ENCODE results near the gene PROZ.
"Not testable (repeated sequence)": the region's sequence is repeated elsewhere in the genome, so short reads cannot be mapped to it uniquely, and the experiment has no call there.

Gene PROZ, protein sequence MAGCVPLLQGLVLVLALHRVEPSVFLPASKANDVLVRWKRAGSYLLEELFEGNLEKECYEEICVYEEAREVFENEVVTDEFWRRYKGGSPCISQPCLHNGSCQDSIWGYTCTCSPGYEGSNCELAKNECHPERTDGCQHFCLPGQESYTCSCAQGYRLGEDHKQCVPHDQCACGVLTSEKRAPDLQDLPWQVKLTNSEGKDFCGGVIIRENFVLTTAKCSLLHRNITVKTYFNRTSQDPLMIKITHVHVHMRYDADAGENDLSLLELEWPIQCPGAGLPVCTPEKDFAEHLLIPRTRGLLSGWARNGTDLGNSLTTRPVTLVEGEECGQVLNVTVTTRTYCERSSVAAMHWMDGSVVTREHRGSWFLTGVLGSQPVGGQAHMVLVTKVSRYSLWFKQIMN

DNA sequence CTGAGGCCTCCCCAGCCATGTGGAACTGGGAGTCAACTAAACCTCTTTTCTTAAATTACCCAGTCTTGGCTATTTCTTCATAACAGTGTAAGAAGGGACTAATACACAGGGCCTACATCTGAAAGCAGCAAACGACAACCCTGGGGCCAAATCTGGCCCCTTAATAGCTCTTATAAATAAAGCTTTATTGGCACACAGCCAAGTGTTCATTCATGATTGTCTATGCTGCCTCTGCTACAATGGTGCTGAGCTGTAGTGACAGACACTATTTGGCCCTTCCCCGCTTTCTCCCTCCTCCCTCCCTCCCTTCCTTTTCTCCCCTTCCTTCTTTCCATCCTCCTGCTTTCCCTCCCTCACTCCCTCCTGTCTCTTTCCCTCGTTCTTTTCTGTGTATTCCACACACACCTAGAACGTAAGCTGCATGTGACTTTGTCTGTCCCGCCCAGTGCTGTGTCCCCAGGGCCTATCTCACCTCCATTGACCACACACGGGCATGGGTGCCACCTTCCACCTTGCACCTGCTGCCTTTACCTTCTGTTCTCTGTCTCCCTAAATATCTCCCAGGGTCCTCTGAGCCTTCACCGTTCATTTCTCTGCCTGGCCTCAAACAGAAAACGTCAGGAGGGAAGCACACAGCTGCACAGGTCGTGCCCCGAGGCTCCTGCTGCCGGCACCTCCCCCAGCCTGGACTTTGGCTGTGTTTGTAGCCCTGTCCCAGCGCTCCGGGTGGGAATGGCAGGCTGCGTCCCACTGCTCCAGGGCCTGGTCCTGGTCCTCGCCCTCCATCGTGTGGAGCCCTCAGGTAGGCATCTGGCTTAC lies at the start of gene PROZ:
Gene PROZ, plus strand, starts transcription at position 720 of the 819 bp plus-strand sequence. Its CDS starts 13 bp downstream, at position 733.
- DNase-seq (ENCODE audit: low read depth, low spot score): no peak
- no peak within 1 kb of the TSS for H3K4me3 ChIP-seq (ENCODE audit: low read depth, low read length)
- in situ Hi-C loops (cut with HindIII; ENCODE audit: low sequenced_read_pairs): no loop called here
- TF ChIP-seq, protein P1, sequence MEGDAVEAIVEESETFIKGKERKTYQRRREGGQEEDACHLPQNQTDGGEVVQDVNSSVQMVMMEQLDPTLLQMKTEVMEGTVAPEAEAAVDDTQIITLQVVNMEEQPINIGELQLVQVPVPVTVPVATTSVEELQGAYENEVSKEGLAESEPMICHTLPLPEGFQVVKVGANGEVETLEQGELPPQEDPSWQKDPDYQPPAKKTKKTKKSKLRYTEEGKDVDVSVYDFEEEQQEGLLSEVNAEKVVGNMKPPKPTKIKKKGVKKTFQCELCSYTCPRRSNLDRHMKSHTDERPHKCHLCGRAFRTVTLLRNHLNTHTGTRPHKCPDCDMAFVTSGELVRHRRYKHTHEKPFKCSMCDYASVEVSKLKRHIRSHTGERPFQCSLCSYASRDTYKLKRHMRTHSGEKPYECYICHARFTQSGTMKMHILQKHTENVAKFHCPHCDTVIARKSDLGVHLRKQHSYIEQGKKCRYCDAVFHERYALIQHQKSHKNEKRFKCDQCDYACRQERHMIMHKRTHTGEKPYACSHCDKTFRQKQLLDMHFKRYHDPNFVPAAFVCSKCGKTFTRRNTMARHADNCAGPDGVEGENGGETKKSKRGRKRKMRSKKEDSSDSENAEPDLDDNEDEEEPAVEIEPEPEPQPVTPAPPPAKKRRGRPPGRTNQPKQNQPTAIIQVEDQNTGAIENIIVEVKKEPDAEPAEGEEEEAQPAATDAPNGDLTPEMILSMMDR (IDR thresholded peaks at IDR 0.05; ENCODE audit: low read depth, low read length): no peak

DNA sequence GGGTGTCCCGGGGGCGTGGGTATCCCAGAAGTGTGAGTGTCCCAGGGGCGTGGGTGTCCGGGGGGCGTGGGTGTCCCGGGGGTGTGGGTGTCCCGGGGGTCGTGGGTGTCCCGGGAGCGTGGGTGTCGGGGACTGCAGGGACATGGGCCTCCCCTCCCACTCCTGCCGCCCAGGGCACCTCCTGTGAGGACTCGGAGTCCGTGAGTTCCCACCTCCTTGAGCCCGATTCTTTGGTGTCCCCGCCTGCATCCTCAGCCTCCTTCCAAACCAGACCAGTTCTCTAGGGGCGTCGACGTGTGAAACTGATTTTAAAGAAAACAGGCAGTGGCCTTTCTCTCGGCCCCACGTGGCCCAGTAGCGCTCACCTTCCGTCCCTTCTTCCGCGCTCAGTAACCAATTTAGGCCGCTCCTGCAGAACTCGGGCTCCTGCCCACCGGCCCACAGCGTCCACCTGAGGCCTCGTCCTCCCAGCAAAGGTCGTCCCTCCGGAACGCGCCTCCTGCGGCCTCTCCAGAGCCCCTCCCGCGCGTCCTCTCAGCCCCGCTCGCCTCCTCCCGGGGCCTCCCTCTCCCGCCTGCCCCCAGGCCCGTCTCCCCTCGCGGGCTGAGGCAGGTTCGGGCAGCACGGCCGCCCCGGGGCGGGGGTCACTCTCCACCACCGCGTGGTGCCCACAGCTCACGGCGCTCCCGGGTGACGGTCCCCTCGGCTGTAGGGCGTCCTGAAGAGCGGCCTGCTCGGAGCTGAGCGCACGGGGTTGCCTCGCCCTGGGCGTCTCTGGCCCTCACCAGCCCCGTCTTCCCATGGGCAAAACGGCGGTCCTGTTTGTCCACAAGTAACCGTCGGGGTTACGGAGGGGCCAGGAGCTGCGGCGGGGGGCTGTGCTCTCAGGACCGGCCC lies 49.0 kb upstream of the PROZ start:
- TF ChIP-seq, protein P1 (IDR thresholded peaks at IDR 0.05; ENCODE audit: low read depth, low read length): no peak
- in situ Hi-C loops (cut with HindIII; ENCODE audit: low sequenced_read_pairs): no loop called here
- no peak for DNase-seq (ENCODE audit: low read depth, low spot score)
- no peak overlapping the region for H3K4me3 ChIP-seq (ENCODE audit: low read depth, low read length)

DNA sequence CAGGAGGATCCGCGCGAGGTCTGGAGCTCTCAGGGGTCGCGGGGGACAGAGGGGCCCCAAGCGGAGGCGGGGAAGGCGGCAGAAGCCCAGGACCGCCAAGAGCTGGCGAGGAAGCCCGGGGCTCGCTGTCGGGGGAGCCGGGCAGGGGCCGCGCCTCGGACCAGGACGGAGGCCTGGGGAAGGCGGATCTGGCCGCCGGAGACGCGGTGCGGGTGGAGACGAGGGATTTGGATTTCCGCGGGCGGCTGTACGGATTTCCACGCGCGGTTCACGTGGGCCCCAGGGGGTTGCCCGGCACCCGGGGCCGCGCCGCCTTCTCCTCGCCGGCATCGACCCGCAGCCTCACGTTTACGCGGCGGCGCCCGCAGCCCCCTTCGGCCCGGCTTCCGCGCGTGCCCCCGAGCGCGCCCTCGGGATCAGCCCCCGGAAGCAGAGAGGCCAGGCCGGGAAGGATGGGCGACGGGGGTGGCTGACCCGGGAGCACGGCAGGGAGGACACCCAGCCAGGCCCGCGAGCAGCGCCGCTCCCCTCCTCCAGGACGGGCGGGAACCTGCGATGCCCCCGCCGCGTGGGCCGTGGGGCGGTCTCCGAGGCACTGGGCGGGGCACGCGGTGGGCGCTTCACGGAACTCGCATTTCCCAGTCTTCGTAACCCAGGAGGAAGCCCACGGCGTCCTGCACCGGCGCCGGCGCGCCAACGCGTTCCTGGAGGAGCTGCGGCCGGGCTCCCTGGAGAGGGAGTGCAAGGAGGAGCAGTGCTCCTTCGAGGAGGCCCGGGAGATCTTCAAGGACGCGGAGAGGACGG lies 48.2 kb upstream of the PROZ start:
- DNase-seq (ENCODE audit: low read depth, low spot score): no peak
- TF ChIP-seq, protein P1 (IDR thresholded peaks at IDR 0.05; ENCODE audit: low read depth, low read length): no peak
- in situ Hi-C loops (cut with HindIII; ENCODE audit: low sequenced_read_pairs): no loop called here
- no peak overlapping the region for H3K4me3 ChIP-seq (ENCODE audit: low read depth, low read length)

DNA sequence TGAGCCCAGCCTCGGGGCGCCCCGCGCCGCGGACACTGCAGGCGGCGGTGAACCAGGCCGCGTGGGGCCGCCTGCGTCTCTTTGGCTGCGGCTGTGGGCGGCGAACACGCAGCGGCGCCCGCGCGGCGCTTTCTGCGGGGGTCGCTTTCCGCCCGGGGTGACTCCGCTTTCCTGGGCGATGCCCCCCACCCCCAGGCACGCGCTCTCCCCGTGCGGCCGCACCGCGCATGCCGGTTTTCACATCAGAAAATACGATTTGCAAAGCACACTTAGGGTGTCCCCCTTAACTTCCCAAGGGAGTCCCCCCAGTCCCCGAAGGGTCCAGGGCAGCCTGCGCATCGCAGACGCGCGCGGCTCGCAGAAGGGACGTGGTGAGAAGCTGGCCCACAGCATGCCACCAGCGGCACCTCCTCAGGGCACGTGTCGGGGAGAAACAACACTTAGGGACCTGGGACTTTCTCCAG lies 47.6 kb upstream of the PROZ start:
- no peak overlapping the region for H3K4me3 ChIP-seq (ENCODE audit: low read depth, low read length)
- no peak for DNase-seq (ENCODE audit: low read depth, low spot score)
- TF ChIP-seq, protein P1 (IDR thresholded peaks at IDR 0.05; ENCODE audit: low read depth, low read length): no peak

DNA sequence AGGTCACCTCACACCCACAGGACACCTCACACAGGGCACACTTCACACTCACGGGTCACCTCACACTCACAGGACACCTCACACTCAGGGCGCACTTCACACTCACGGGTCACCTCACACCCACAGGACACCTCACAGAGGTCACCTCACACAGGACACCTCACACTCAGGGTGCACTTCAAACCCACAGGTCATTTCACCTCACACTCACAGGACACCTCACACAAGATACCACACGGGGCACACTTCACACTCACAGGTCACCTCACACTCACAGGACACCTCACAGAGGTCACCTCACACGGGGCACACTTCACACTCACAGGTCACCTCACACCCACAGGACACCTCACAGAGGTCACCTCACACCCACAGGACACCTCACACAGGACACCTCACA lies 46.6 kb upstream of the PROZ start:
- in situ Hi-C loops (cut with HindIII; ENCODE audit: low sequenced_read_pairs); H3K4me3 ChIP-seq (ENCODE audit: low read depth, low read length); DNase-seq (ENCODE audit: low read depth, low spot score): not testable (repeated sequence)

More for the DNA sequence above, 47.6 kb upstream of the PROZ start:
- in situ Hi-C loops (cut with HindIII; ENCODE audit: low sequenced_read_pairs): no loop called here

DNA sequence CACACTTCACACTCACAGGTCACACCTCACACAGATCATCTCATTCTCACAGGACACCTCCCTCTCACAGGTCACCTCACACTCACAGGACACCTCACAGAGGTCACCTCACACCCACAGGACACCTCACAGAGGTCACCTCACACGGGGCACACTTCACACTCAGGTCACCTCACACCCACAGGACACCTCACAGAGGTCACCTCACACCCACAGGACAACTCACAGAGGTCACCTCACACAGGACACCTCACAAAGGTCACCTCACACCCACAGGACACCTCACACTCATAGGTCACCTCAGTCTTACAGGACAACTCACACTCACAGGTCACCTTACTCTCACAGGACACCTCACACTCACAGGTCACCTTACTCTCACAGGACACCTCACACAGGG lies 46.0 kb upstream of the PROZ start:
- H3K4me3 ChIP-seq (ENCODE audit: low read depth, low read length); DNase-seq (ENCODE audit: low read depth, low spot score); in situ Hi-C loops (cut with HindIII; ENCODE audit: low sequenced_read_pairs): not testable (repeated sequence)

Data from astrocyte of the spinal cord (primary cell).